HG03460 (cell line): Measurements from ENCODE around the gene TPK1.

ENCODE experiments used
- ATAC-seq: cut with Tn5 transposase; IDR thresholded peaks from one replicate; pipeline ENCODE4 v1.9.1; 2021; ENCODE audit not compliant: unreplicated experiment

Gene TPK1

DNA sequence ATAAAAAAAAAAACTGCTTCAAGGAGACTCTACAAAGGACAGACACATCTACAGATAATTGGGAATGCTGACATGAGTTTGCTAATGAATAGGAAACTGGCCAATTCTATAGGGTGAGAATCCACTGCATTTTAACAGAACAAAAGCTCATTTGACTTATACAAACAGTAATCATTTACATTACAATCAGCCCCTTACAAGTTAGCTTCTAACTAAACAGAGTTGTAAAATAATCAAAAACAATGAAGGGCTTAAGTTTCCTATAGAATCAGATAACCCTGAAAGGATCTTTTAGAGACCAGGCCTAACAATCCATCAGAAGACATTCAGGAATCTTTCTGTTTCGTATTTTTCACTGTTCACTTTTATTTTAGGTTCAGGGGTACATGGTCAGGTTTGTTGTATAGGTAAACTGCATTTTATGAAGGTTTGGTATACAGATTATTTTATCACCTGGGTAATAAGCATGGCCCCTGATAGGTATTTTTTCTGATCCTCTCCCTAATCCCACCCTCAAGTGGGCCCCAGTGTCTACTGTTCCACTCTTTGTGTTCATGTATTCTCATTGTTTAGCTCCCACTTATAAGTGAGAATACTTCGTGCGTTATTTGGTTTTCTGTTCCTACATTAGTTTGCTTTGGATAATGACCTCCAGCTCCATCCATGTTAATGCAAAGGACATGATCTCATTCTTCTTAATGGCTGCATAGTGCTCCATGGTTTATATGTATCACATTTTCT, 301.0 kb downstream of the TPK1 start:
- ATAC-seq = no peak

DNA sequence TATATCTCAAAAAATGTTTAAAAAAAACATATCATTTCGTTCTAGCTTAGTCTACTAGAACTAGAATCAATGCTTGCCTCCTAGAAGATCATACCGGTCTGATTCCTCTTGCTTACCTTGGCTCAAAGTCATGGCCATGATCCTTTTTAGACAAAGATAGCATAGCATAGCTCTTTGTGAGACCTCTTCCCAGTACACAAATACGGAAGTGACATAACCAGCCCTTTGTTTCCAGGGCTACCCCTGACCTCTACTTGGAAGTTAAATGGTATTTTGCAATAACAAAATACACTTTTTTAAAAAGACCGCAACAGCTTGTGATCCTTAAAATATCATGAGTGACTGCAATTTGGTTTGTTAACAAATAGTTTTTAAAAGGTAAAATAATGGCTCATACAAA, 301.7 kb downstream of the TPK1 start:
- no peak for ATAC-seq

DNA sequence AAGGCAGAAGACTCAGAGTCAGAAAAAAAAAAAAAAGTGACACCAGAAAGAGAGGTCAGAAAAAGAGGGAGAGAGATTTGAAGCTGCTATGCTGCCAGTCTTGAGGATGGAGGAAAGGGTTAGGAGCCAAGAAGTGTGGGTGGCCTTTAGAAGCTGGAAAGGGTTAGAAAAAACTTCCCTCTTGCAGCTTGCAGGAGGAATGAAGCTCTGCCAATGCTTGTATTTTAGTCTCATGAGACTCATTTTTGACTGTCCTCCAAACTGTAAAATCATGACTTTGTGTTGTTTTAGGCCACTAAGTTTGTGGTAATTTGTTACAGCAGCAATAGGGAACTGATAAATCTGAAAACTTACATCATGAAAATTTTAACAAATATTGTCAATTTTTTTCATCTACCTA, 304.7 kb downstream of the TPK1 start:
- no peak for ATAC-seq

DNA sequence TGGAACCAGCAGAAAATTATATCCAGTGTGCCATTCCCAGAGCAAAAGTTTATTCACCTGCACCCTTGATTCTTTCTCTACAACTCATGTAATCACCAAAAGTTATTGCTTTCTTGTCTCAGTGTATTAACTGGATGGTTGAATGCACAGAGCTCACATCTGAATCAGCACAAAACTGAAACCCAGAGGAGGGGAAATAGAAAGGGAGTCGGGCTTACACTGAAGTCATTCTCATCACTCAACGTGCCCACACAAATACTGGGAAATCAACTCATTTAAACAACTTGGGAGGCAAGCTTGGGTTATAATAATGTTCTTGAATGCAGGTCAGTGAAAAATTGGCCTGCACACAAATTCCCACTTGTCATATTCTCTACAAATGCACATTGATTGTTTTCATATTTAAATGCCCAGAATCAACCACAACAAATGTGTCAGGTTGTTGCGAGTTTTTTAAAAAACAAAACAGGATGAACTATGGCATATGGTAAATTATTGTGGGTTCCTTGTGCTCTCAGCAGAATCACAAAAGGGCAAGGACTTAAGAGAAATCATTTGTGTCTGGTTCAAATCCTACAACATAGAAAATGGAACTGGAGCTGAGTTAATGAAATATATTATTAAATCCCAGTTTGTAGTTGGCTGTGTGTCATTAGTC, 306.5 kb downstream of the TPK1 start:
- ATAC-seq = peak; percentile 97

DNA sequence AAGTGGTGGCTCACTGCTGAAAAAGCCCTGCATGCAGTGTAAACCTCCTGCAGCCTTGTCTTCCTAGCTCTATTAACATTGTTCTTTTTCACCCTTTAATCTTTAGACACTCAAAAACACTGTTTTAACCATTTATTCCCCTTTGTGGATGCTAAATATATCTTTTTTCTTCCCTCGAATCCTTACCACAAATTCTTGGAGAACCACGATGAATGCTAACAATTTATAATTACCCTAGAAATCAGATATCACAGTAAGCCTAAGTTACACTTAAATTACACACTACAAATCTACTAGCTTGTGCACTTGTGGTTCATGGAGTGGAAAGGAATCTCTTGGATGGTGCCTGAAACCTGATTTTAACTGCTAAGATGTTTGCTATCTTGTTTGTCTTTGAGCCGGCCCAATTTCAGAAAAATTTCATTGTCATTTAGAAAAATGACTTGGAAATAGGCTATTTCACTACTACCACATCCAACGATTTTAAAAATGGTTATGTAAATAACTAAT, 307.3 kb downstream of the TPK1 start:
- ATAC-seq = no peak

DNA sequence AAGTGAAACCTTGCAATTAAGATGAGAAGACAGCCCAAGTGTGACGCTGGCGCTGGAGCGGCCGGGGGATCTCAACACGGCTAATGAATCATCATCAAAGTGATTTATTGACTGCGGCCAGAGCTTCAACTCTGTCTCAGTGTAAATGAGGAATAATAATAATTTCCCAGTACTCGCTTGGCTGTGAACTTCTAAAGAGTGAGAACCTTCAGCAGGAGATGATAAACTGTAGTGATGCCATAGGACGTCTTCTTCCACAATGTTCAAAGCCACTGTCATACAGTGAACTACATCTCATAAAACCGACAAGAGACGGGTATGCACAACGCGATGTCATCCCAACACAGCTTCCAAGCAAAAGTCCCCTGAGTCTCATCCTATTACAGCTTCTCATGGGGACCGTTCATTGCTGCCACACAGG, 308.8 kb downstream of the TPK1 start:
- ATAC-seq = no peak

DNA sequence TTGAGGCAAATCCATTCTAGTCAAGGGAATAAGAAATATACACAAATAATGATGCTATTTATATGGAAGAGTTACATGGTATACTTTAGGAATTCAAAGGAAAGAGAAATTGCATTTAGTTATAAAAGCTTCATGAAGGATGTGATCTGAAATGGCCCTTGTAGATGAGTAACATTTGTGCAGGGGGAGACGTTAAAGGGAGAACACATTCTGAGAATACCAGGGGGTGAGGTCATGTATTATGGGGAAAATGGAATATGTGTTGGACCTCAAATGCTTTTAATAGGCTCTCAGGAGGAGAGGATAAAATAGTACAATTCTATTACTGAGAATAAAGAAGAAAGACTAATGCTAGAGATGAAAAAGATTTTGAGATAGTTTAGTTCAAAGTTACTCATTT, 309.9 kb downstream of the TPK1 start:
- ATAC-seq = no peak

DNA sequence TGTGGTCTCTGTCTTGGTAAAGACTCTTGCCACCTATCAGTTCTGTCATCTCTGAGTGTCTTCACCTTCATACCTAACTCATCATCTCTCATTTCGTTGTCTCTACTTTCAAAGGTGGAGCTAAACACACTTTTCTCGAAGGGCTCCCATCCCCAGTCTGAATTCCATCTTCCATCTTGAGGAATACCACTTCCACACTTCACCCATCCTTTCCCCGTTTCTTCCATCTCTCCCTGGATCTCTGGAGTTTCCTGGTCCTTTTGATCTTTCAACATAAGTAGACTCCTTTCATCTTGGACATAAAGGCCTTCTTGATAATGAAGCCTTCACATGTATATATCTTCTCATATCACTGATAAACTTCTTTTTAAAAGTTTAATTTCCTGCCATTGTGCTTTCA, 311.6 kb downstream of the TPK1 start:
- no peak for ATAC-seq

DNA sequence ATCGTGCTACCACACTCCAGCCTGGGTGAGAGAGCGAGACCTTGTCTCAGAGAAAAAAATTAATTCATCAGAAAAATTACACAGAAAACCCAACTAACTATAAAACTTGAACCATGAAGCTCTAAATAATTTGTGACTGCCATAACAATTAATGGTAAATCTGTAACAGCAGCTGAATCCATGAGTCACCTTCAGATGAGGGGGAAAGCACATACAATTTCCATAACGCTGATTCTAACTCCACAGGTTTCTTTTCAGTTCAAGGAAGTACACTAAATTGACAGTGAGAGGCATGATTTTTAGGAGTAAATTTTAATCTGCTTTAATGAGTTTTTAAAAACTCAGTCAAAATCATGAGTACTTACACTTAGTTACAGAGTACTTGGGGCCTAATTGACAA, 312.2 kb downstream of the TPK1 start:
- ATAC-seq = no peak

DNA sequence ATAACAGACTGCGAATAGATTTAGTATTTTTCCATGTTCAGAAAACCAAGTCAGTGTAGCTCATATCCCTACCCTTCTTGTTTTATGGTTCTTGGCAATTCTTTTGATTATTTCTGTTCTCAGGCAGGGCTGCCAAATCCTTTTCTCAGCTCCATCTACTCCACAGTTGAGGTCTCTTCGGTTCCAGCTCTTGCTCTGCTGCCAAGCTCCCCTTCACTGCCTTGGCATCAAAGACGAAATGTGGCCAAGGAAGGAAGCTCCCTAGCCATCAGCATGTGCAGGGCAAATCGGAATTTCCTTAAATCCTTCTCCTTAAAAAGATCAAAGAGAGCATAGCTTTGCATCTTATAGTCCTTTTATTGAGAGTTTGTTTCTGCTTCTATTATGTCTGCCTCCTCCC, 315.9 kb downstream of the TPK1 start:
- ATAC-seq = no peak

DNA sequence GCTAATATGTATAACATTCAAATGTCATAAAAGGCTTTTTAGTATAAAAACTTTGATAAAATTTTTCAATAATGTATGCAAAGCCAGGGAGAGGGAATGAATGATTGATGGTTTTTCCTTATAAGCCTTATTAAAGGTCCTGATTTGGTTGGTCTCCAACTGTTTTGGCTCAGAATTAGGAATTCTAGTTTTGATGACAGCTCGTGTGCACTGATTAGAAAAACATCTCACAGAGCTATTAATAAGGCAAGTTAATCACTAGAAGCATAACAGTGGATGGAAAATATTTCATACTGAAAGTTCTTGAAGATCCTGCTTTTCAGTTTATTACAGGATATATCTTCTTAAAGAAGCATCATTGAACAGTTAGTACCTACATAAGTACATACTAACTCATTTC, 317.5 kb downstream of the TPK1 start:
- no peak for ATAC-seq

DNA sequence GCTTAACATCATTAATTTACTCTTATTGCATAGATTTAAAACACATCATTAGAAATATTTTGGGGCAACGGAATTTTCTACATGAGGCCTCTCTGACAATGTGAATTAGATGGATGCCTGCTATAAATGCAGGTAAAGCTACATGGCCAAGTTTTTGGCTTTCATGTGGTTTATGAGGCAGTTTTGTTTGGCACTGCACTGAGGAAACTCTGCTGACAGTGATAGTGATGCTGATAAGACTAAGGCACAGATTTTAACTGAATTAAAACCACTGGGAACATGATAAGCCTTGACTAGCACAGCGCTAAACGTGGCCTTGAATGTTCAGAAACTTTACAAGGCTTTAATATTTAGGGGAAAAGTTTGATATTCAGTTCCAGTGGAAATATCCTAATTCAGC, 318.1 kb downstream of the TPK1 start:
- no peak for ATAC-seq

DNA sequence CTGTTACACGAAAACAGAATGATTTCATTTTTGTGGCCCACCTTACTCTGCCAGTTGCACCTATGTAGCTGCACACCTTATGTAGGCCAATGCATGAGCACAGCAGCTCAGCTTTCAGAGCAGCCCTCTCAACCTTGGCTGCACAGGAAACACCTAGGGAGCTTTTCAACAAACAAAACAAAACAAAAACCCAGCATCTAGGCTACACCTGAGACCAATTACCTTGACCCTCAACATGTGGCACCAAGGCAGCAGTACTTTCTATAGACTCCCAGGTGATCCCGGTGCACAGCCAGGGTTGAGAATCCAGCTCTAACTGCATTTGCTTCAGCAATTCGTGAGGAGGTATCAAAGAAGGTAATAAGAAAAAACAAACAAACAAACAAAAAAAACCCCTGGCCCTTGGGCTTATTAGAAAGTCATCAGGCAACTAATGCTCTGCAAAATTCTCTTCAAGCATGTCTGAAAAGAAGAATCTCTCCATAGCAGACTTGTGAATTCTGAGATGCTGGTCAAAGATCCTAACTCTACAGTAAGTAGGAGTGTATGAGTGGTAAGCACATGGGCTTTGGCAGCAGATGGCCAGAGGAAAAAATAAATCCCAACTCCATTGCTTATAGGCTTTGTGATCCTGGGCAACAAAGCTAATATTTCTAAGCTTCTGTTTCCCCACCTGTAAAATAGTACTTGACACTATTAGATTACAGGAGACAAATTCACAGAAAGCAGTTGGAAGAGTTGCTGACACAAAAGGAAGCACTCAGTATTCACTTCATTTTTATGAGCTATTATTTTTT, 318.9 kb downstream of the TPK1 start:
- no peak for ATAC-seq

DNA sequence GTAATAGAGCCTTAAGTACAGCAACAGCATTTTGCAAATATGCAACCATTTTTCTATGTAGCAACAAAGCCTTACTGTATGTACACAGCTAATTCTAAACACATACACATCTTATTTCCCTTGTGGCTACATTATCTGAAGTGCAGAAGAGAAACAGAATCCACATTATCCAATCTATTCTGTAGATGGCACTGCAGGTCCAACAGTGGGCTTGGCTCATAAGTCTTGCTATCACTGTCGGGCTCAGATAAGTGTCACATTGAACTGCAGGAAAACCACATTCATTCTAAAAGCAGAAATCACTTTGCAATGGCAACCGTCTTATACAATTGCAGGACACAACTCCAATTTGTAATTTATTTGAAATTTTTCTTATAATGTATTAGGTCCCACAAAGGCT, 322.5 kb downstream of the TPK1 start:
- no peak for ATAC-seq

DNA sequence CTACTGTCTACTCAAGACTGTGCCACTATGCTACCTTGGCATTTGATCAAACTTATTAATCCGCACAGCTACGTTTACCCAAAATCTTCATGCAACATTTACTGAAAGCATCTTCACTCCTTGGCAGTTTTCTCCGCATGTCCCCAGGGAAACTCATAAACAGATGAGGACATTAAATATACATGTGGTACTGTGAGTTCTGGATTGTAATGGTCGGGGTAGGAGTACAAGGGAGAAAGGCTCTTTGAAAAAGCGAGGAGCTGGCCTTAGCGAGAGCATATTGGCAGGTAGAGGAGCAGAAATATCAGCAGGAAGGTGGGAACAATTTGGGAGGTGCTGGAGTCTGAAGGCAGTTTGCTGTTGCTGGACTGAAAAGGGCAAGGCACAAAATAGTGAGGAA, 325.2 kb downstream of the TPK1 start:
- ATAC-seq = no peak

DNA sequence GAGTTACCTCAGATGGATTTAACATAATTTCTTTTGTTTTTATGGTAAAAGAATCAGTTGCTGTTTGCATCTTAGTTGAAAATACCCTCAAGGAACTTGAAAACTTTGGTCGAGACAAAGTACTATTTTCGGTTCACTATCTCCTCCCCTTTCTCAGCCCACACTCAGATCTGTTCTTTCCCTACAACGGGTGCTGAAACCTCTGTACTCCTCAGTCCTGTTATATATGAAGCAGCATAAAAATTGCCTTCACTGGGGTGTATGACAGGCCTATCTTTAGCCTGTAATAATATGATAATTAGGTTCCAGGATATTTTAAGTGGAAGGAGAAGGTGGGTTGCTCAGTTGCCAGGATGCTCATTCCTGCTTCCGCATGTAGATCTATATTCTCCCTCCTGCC, 327.2 kb downstream of the TPK1 start:
- ATAC-seq = peak; percentile 92

DNA sequence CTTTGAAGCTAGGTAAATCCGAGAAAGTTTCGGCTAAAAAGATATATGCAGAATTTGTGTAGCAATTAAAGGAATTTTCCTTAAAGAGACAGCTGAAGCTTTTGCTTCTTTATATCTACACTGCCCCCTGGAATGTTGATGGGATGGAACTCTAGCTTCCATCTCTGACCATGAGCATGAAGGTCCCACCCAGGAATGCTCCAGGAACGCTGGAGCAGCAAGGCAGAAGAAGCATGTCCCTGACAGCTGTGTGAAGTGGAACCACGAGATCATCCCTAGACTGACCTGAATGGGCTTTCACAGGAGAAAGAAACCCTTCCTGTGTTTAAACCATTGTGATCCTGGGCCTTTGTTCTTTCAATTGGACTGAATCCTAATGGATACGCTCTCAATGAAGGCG, 332.6 kb downstream of the TPK1 start:
- no peak for ATAC-seq

DNA sequence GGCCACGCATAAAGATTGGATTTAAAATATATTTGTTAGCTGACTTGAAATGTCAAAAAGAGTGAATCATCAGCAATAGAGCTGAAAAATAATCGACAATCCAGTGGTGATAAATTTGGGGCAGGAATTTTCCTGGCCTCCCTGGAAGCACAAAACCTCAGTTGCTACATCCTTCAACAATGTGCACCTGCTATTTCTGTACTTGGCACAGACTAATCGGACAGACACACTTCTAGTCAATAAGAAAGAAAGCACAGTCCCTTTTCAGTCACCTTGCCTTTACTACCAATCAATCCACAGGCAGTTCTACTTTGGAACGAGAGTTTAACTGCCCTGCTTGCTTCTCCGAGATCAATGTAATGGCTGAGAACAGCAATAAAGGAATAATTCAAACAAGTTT, 335.6 kb downstream of the TPK1 start:
- ATAC-seq = no peak

DNA sequence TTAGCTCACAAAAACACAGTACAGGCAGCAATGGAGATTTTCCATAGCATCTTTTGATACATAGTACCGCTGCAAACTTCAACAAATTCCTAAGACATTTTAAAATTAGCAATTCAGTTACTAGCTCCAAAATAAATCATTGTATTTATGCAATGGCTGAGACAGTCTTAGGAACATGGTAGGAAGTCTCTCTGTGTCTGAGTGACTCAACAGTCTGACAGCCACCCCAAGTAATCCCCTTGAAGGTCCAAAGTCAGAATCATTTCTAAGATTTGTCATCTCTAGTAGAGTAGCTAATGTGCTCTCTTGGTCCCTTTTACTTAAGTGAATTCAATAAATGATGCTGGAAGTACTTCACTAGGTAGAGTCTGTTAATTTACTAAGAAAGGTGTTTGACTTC, 338.6 kb downstream of the TPK1 start:
- ATAC-seq = no peak

DNA sequence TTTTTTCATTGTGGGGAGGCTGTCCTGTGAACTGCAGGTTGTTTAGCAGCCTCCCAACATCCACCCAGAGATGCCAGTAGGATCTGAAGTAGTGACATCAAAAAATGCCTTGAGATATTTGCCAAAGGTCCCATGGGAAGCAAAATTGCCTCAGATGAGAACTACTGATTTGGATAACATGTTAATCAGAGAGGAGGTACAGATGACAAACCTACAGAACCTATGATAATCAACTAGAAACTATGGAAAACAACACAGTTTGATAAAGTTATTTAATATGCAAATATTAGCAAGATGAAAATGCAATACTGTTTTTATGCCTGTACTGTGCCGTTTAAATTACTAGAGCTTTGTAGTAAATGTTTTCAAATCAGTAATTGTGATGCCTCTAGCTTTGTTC, 341.5 kb downstream of the TPK1 start:
- no peak for ATAC-seq

DNA sequence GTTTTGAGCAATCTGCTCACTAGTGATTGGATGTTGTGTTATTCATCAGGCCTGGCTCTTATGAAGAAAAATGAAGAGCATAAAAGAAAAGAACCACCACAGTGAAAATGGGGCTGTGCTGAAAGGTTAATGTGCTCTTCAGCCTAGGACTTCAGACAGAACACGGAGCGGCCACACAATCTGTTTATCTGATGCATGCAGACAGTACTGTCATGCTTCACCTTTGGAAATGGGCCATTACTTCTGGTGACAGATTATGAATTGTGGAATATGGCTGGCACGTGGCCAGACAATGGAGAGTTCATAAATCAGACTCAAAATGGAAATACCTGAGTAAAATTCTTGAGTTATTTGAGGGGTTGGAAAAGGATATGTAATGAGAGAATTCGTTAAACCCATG, 346.3 kb downstream of the TPK1 start:
- no peak for ATAC-seq

DNA sequence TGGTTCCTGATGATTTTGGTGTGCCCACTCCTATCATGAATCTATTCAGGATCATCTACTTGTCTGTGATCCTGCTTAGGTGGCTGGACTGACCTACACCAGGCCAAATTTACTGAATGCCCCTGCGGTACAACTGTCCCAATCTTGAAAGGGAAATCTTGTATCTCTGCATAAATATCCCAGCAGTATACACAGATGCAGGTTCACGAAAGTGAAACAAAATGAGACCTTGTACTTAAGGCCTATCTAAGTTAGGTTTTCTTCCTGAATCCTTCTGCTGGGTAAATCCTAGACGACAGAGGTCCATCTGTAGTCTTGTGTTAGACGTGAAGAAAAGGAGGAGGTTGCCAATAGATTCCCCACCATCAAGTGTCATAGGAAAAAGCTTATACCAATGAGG, 346.9 kb downstream of the TPK1 start:
- no peak for ATAC-seq
